Measurements from ENCODE around the gene PIAS2.

DNA sequence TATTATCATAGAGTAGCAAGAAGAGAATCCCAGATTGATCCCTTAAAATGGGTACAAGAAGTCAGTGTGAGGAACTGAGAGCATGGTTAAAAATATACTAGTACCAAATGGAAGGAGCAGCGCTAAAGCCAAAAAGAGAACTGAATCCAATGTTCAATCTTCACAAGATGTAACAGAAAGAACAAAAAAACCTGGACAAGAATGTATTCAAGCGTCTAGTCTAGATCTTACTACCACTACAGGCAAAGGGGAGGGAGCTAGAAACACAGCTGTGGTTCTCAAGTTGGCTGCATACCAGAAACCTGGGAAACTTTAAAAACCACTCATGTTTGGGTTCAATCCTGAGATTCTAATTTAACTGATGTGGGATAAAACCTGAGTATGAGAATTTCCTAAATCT is 57.5 kb downstream of the PIAS2 start:
- TF ChIP-seq, protein P1, sequence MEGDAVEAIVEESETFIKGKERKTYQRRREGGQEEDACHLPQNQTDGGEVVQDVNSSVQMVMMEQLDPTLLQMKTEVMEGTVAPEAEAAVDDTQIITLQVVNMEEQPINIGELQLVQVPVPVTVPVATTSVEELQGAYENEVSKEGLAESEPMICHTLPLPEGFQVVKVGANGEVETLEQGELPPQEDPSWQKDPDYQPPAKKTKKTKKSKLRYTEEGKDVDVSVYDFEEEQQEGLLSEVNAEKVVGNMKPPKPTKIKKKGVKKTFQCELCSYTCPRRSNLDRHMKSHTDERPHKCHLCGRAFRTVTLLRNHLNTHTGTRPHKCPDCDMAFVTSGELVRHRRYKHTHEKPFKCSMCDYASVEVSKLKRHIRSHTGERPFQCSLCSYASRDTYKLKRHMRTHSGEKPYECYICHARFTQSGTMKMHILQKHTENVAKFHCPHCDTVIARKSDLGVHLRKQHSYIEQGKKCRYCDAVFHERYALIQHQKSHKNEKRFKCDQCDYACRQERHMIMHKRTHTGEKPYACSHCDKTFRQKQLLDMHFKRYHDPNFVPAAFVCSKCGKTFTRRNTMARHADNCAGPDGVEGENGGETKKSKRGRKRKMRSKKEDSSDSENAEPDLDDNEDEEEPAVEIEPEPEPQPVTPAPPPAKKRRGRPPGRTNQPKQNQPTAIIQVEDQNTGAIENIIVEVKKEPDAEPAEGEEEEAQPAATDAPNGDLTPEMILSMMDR (IDR thresholded peaks at IDR 0.05), result no peak
- TF ChIP-seq POLR2A (IDR thresholded peaks at IDR 0.05) (no peak), EP300 (IDR thresholded peaks at IDR 0.05) (no peak), POLR2AphosphoS5 (IDR thresholded peaks at IDR 0.05) (no peak)

All from suprapubic skin (tissue), 4 donors.